ENCODE data around the gene PSME3IP1.

- TF ChIP-seq CTCF (conservative IDR thresholded peaks at IDR 0.05; ENCODE audit: low read length) (no peak; the same call in 1 of the 2 replicates), EZH2phosphoT487 (IDR thresholded peaks at IDR 0.05; ENCODE audit: borderline replicate concordance) (no peak)
Measured at GRCh38 chr16:57204675-57205074, 18.8 kb upstream of the PSME3IP1 start.
